GM19468 (cell line): ENCODE measurements around the gene KMT2C.

Experiments used
- ATAC-seq: cut with Tn5 transposase; IDR thresholded peaks from one replicate; pipeline ENCODE4 v1.9.1; 2021; ENCODE audit warnings: mild to moderate bottlenecking, moderate library complexity, moderate number of reproducible peaks; ENCODE audit not compliant: unreplicated experiment; ENCODE audit errors: extremely low read depth

Gene KMT2C

GRCh38 chr7:152126741-152127140 is 309.1 kb downstream of the KMT2C start:
- no peak for ATAC-seq

DNA sequence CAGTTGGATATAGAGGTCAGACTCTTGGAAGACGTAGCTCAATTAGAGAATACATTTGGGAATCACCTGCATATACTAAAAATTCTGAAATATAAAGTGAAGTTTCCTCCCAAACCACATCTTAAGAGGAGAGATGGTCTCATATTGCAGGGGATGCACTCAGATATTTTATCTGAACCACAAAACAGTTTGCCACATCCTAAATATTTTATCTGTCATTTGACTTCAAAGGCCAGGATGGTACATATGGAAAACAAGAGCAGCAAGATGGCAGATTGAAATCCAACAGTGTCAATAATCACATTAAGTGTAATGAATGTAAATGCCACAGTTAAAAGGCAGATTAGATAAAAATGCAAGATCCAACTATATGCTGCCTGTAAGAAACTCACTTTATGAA is 313.3 kb downstream of the KMT2C start:
- ATAC-seq = no peak

DNA sequence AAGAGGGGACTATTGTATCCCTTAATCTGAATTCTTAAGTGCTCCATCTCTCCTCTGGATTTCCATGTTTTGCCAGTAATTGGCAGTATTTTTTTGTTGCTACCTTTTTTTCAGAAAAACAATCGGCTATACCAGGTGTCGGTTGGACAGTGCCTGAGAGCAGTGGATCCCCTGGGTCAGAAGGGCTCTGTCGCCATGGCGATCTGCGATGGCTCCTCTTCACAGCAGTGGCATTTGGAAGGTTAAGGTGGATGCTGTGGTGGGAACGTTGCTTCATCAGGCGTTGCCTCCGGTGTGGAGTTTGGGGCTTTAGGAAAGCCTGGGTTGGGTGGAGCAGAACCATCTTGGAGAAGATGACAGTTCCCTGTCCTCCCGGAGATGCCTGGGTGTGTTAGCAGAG is 314.4 kb downstream of the KMT2C start:
- no peak for ATAC-seq

GRCh38 chr7:152120776-152121175 is 315.0 kb downstream of the KMT2C start:
- ATAC-seq = no peak

DNA sequence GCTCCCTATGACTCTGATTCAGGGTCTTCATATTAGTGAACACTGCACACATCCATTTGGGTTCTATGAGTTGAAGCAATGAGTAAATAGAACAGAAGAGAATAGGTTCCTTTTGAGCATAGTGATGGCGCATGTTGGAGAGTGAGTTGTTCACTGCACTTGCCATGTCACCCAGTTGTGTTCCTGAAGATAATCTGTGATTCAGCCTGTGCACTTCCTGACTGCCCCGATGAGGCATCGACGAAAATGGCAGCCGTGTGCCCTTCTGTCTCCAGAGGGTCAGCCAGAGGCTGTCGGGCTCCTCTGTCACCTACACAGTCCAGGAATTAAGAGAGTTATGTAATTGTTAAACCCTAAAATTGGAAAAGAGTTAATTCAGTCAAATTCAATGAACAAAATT is 315.6 kb downstream of the KMT2C start:
- no peak for ATAC-seq

DNA sequence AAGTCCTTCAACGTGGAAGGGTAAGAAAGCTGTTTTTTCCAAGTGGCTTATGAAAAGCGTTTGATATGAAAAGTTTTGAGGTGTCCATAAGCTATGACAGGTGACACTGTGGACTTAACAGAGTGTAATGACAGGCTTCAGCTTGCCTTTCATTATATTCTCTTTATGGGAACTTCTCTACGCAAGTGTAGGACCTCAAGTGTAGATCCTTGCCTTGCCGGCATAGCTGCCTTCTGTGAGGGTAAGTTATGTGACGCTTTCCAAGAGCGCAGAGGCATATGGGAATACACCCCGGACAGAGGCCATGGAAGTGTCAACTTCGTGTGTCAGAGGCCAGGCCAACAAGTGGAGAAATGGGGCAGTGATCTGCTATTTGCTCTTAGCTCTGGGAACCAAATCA is 318.4 kb downstream of the KMT2C start:
- no peak for ATAC-seq

DNA sequence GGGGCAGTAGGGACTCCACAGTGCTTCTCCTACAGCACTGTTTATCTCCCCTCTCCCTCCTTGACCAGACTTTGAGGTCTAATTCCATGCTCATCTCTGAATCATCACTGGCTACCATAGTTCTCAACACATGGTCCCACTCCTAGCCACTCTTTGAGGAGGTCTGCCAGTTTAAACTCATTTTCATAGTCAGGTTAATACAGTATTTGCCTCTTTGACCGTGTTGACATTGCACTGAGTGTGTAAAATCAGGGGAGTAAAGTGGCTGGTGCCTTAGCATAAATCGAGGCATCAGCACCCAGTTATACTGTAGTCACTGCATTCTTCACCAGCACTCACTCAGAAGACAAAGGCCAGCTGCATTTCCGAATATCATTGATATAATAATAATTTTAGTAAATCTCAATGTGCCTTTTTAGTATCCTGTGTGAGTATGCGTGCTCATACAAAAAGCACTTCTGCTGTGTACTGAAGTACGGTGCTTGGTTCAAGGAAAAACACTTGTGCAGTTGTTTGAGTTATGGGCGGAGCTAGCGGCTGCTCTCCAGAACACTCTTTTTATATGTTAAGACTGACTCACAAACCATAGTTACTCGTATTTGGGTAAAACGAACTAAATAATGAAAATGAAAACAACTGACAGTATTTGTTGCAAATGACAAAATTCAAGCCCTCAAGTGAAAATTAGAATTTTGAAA is 320.6 kb downstream of the KMT2C start:
- no peak for ATAC-seq

- no peak for ATAC-seq
These were observed 323.0 kb downstream of the KMT2C start for GRCh38 chr7:152112829-152113228.

DNA sequence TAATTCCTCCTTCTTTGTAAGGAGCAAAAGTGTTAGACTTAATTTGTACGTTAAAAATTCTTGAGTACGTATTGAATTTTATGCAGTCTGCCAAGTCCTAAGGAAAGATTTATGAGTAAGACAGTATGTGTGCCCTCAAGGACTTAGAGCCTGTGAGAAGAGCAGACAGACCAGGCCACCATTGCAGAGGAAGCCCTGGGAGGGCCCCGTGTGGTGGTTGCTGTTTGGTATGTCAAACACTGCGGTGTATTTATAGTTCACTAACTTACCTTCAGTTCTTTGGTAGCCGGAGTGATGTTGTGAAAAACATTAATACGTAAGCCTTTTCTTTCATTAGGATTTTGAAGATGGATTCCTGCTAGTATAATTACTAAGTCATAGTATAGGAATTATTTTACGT is 327.4 kb downstream of the KMT2C start:
- ATAC-seq = no peak

- no peak for ATAC-seq
These were observed 327.9 kb downstream of the KMT2C start for GRCh38 chr7:152107945-152108344.

- no peak for ATAC-seq
These were observed 328.8 kb downstream of the KMT2C start for GRCh38 chr7:152106990-152107389.

GRCh38 chr7:152105205-152105604 is 330.6 kb downstream of the KMT2C start:
- no peak for ATAC-seq

GRCh38 chr7:152103691-152104090 is 332.1 kb downstream of the KMT2C start:
- no peak for ATAC-seq

GRCh38 chr7:152103066-152103465 is 332.7 kb downstream of the KMT2C start:
- no peak for ATAC-seq

DNA sequence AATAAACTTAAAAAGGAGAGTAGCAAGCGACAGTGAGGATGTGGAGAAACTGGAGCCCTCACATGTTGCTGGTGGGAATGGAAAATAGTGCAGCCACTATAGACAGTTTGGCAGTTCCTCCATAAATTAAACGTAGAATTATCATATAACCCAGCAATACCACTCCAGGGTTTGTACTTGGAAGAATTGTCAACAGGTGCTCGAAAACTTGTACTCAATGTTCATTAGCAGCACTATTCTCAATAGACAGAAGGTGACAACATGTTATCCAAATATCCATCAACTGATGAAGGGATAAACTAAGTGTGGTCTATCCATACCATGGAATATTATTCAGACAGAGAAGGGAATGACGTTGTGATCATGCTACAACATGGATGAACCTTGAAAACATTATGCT is 338.5 kb downstream of the KMT2C start:
- no peak for ATAC-seq

DNA sequence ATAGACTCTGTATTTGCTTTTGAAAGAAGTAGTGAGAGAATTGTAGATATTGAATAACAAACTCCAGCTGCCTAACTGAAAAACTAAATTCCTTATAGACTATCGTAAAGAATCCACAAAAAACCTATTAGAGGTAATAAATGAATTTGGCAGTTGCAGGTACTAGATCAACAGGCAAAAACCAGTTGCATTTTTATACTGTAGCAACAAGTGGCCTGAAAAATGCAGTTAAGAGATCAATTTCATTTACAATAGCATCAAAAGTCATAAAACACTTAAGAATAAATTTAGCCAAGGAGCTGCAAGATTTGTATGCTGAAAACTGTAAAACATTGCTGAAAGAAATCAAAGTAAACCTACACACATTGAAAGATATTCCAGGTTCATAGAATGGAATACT is 340.0 kb downstream of the KMT2C start:
- no peak for ATAC-seq

DNA sequence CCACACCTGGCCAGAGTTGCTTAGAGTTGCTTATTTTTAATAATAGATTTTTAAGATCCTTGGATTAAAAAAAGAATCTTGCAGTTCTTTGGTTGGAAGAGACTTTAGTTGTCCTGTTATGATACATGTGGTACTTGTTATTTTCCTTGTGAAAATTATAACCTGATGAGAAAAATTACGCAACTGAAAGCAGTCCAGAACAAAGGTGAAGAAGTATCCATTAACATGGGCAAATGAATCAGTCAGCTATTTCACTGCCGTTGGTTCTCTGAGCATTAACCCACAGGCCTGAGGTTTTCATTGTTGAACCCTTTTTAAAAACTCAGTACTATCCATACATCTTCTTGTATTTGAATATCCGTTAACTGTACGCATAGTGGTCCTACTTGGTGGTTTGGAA is 342.1 kb downstream of the KMT2C start:
- no peak for ATAC-seq

- no peak for ATAC-seq
These were observed 345.1 kb downstream of the KMT2C start for GRCh38 chr7:152090747-152091146.

GRCh38 chr7:152089183-152089582 is 346.6 kb downstream of the KMT2C start:
- ATAC-seq = no peak

GRCh38 chr7:152086513-152086912 is 349.3 kb downstream of the KMT2C start:
- ATAC-seq = no peak

GRCh38 chr7:152085131-152085530 is 350.7 kb downstream of the KMT2C start:
- ATAC-seq = no peak
